ENCODE data around the gene SH3RF3.

GRCh38 chr2:109486711-109487535, 357.9 kb downstream of the SH3RF3 start:
- TF ChIP-seq SNIP1 (IDR thresholded peaks at IDR 0.05; ENCODE audit: low read depth) (no peak), HMGXB4 (CRISPR knock-in tag; IDR thresholded peaks at IDR 0.05) (no peak), BHLHE40 (IDR thresholded peaks at IDR 0.05; ENCODE audit: low read length) (no peak), CTCF (IDR thresholded peaks at IDR 0.05 in 2 of 3, conservative IDR thresholded peaks at IDR 0.05 in 1 of 3; ENCODE audit: insufficient read depth in 2 of 3, low read depth in 1 of 3, low read length in 3 of 3) (no peak)
